Activated CD8-positive, alpha-beta memory T cell treated with anti-CD3 and anti-CD28 coated beads, Interleukin-2, amount 50 U/mL, for 1 hour (primary cell): ENCODE results near the gene TPBGL.

ENCODE experiments used
- DNase-seq: peaks from one replicate; pipeline ENCODE4 v3.0.0-alpha.2; 2020; ENCODE audit errors: extremely low read depth

TPBGL gene

GRCh38 chr11:75246006-75246670, 5.6 kb downstream of the TPBGL start:
- DNase-seq, result no peak

GRCh38 chr11:75246671-75247350, 6.2 kb downstream of the TPBGL start:
- DNase-seq, result no peak

- no peak for DNase-seq
Observed at GRCh38 chr11:75248924-75249256, 8.3 kb downstream of the TPBGL start.

GRCh38 chr11:75249704-75250103, 9.1 kb downstream of the TPBGL start:
- no peak for DNase-seq

GRCh38 chr11:75254326-75254725, 13.8 kb downstream of the TPBGL start:
- no peak for DNase-seq

GRCh38 chr11:75260396-75261170, 20.0 kb downstream of the TPBGL start:
- no peak for DNase-seq

- DNase-seq, result no peak
Observed at GRCh38 chr11:75261902-75262361, 21.4 kb downstream of the TPBGL start.

- DNase-seq, result no peak
Observed at GRCh38 chr11:75262436-75262835, 21.9 kb downstream of the TPBGL start.

GRCh38 chr11:75262961-75263852, 22.6 kb downstream of the TPBGL start:
- no peak for DNase-seq

- DNase-seq, result no peak
Observed at GRCh38 chr11:75263944-75264349, 23.4 kb downstream of the TPBGL start.

GRCh38 chr11:75264356-75264755, 23.8 kb downstream of the TPBGL start:
- no peak for DNase-seq

- DNase-seq, result no peak
Observed at GRCh38 chr11:75264971-75265370, 24.4 kb downstream of the TPBGL start.

- DNase-seq, result no peak
Observed at GRCh38 chr11:75265851-75266531, 25.4 kb downstream of the TPBGL start.

- DNase-seq, result no peak
Observed at GRCh38 chr11:75267171-75267970, 26.8 kb downstream of the TPBGL start.

GRCh38 chr11:75268626-75269366, 28.2 kb downstream of the TPBGL start:
- DNase-seq, result no peak

- no peak for DNase-seq
Observed at GRCh38 chr11:75269367-75269660, 28.7 kb downstream of the TPBGL start.

- no peak for DNase-seq
Observed at GRCh38 chr11:75269896-75270295, 29.3 kb downstream of the TPBGL start.

GRCh38 chr11:75270896-75271418, 30.4 kb downstream of the TPBGL start:
- DNase-seq, result no peak

GRCh38 chr11:75271730-75272129, 31.2 kb downstream of the TPBGL start:
- no peak for DNase-seq

GRCh38 chr11:75272391-75272790, 31.8 kb downstream of the TPBGL start:
- DNase-seq, result no peak
